Neural progenitor cell (in vitro differentiated cells): ENCODE results near the gene PHKG2. TPM values are rescaled to one million over a fixed set of nuclear protein-coding genes. Genes with fewer than 3 reads are reported as not detected.

Source experiments
- DNase-seq: peaks from one replicate; pipeline ENCODE4 v3.0.0-alpha.2; 2016; ENCODE audit warnings: low spot score
- H2AFZ ChIP-seq: fragments of 200-600 bp; sonication (generic); replicated peaks from 2 replicates; pipeline ENCODE4 v1.6.1; 2016; ENCODE audit warnings: antibody characterized with exemption
- H3F3A ChIP-seq: fragments of 200-600 bp; sonication (generic); 2 replicates; pipeline ENCODE4 v1.6.1; 2016; ENCODE audit warnings: antibody characterized with exemption, low read depth
- H3K27ac ChIP-seq: fragments of 200-600 bp; sonication (generic); 2 replicates; pipeline ENCODE4 v1.5.1; 2016; ENCODE audit warnings: mild to moderate bottlenecking
- H3K27me3 ChIP-seq: fragments of 200-600 bp; sonication (generic); 2 replicates; pipeline ENCODE4 v1.6.1; 2016; ENCODE audit warnings: mild to moderate bottlenecking, moderate library complexity
- H3K36me3 ChIP-seq: fragments of 200-600 bp; sonication (generic); 2 replicates; pipeline ENCODE4 v1.5.1; 2016
- H3K4me1 ChIP-seq: fragments of 200-600 bp; sonication (generic); 2 replicates; pipeline ENCODE4 v1.6.1; 2016; ENCODE audit warnings: mixed run types
- H3K4me2 ChIP-seq: fragments of 200-600 bp; sonication (generic); 2 replicates; pipeline ENCODE4 v1.6.1; 2016
- H3K4me3 ChIP-seq: fragments of 200-600 bp; sonication (generic); 2 replicates; pipeline ENCODE4 v1.5.1; 2016
- H3K79me2 ChIP-seq: fragments of 200-600 bp; sonication (generic); 2 replicates; pipeline ENCODE4 v1.6.1; 2016; ENCODE audit warnings: low read depth
- H3K9ac ChIP-seq: fragments of 200-600 bp; sonication (generic); 2 replicates; pipeline ENCODE4 v1.6.1; 2016
- H3K9me3 ChIP-seq: fragments of 200-600 bp; sonication (generic); 2 replicates; pipeline ENCODE4 v1.5.1; 2016; ENCODE audit warnings: low read depth
- H4K20me1 ChIP-seq: fragments of 200-600 bp; sonication (generic); 2 replicates; pipeline ENCODE4 v1.6.1; 2016; ENCODE audit warnings: low read depth
- H3K27ac Mint-ChIP-seq: 3 replicates; pipeline ENCODE4 v1.8.0; 2021; ENCODE audit warnings: mixed read lengths
- H3K27me3 Mint-ChIP-seq: 2 replicates; pipeline ENCODE4 v1.8.0; 2022; ENCODE audit warnings: low read depth, mild to moderate bottlenecking, inconsistent platforms, moderate library complexity, mixed read lengths; ENCODE audit not compliant: insufficient read depth
- H3K36me3 Mint-ChIP-seq: 3 replicates; pipeline ENCODE4 v1.8.0; 2021; ENCODE audit warnings: mixed read lengths
- H3K4me1 Mint-ChIP-seq: 3 replicates; pipeline ENCODE4 v1.8.0; 2021; ENCODE audit warnings: mixed read lengths
- H3K4me3 Mint-ChIP-seq: 3 replicates; pipeline ENCODE4 v1.8.0; 2021; ENCODE audit warnings: mild to moderate bottlenecking, moderate library complexity, mixed read lengths
- H3K9me3 Mint-ChIP-seq: 3 replicates; pipeline ENCODE4 v1.8.0; 2020; ENCODE audit warnings: mixed read lengths
- CTCF ChIP-seq: fragments of 200-600 bp; sonication (generic); IDR thresholded peaks from 2 replicates; pipeline ENCODE4 v1.5.1; 2017; ENCODE audit warnings: antibody characterized with exemption, mild to moderate bottlenecking
- EZH2 ChIP-seq: fragments of 200-600 bp; sonication (generic); IDR thresholded peaks from 2 replicates; pipeline ENCODE4 v1.6.1; 2017; ENCODE audit warnings: antibody characterized with exemption, mild to moderate bottlenecking, moderate library complexity
- EZH2phosphoT487 ChIP-seq: fragments of 200-600 bp; sonication (generic); IDR thresholded peaks from 2 replicates; pipeline ENCODE4 v1.6.1; 2017; ENCODE audit warnings: antibody characterized with exemption
- total RNA-seq: library from RNA; depleted of rRNA; stranded (reverse); fragments of >200 nt; gene quantifications from 2 replicates; pipeline ENCODE4 v1.2.3, GENCODE V29; 2015; ENCODE audit warnings: low replicate concordance

Gene PHKG2
- total RNA-seq, 1 donor from 2014 or later = 20.2 TPM

- Histone ChIP-seq H3F3A (peaks cover 7% of the 10 kb centered on the region), H3K27ac (no peak overlapping the region), H3K4me2 (no peak overlapping the region), H2AFZ (no peak overlapping the region), H3K9me3 (no peaks in the 10 kb centered on the region), H3K36me3 (no peaks in the 10 kb centered on the region), H3K79me2 (no peaks in the 10 kb centered on the region), H4K20me1 (no peaks in the 10 kb centered on the region), H3K4me1 (no peaks in the 10 kb centered on the region), H3K9ac (no peak overlapping the region), H3K4me3 (no peak overlapping the region), H3K27me3 (no peaks in the 10 kb centered on the region)
- TF ChIP-seq CTCF (no peak), EZH2 (no peak), EZH2phosphoT487 (no peak)
- Mint-ChIP-seq H3K9me3 (no peaks in the 10 kb centered on the region), H3K27ac (no peak overlapping the region), H3K4me3 (no peak overlapping the region), H3K36me3 (peaks cover 23% of the 10 kb centered on the region), H3K27me3 (peaks cover 2% of the 10 kb centered on the region), H3K4me1 (no peaks in the 10 kb centered on the region)
- no peak for DNase-seq
Observed at GRCh38 chr16:30740364-30741251, 7.6 kb upstream of the PHKG2 start.

- peak overlapping the region; percentile 66 for H3K4me3 Mint-ChIP-seq
Observed at GRCh38 chr16:30741461-30741914, 6.7 kb upstream of the PHKG2 start.

GRCh38 chr16:30743716-30744115, 4.5 kb upstream of the PHKG2 start:
- peaks cover 30% of the 10 kb centered on the region for H3F3A ChIP-seq
- DNase-seq = no peak
- H3K27me3 Mint-ChIP-seq = peaks cover 3% of the 10 kb centered on the region
- peak overlapping the region; percentile 3 for H3K9ac ChIP-seq
- TF ChIP-seq EZH2 (no peak), CTCF (no peak), EZH2phosphoT487 (no peak)
- H3K9me3 ChIP-seq = no peaks in the 10 kb centered on the region
- H3K4me3 Mint-ChIP-seq = no peak overlapping the region
- H3K4me1 Mint-ChIP-seq = peaks cover 7% of the 10 kb centered on the region
- no peak overlapping the region for H2AFZ ChIP-seq
- peaks cover 12% of the 10 kb centered on the region for H3K36me3 Mint-ChIP-seq
- peak overlapping the region; percentile 48 for H3K27ac Mint-ChIP-seq
- H4K20me1 ChIP-seq = no peaks in the 10 kb centered on the region
- H3K27ac ChIP-seq = no peak overlapping the region
- no peaks in the 10 kb centered on the region for H3K4me1 ChIP-seq
- H3K79me2 ChIP-seq = peaks cover 2% of the 10 kb centered on the region
- no peak overlapping the region for H3K4me3 ChIP-seq
- no peaks in the 10 kb centered on the region for H3K27me3 ChIP-seq
- H3K36me3 ChIP-seq = no peaks in the 10 kb centered on the region
- H3K4me2 ChIP-seq = no peak overlapping the region
- H3K9me3 Mint-ChIP-seq = no peaks in the 10 kb centered on the region

More at GRCh38 chr16:30741461-30741914, 6.7 kb upstream of the PHKG2 start:
- Histone ChIP-seq H3K36me3 (no peaks in the 10 kb centered on the region), H3K4me2 (no peak overlapping the region), H3K9ac (no peak overlapping the region), H2AFZ (no peak overlapping the region), H4K20me1 (no peaks in the 10 kb centered on the region), H3K27ac (no peak overlapping the region), H3K9me3 (no peaks in the 10 kb centered on the region), H3F3A (peaks cover 11% of the 10 kb centered on the region), H3K27me3 (no peaks in the 10 kb centered on the region), H3K4me3 (no peak overlapping the region), H3K79me2 (no peaks in the 10 kb centered on the region), H3K4me1 (no peaks in the 10 kb centered on the region)
- no peaks in the 10 kb centered on the region for H3K4me1 Mint-ChIP-seq
- no peaks in the 10 kb centered on the region for H3K9me3 Mint-ChIP-seq
- peaks cover 3% of the 10 kb centered on the region for H3K27me3 Mint-ChIP-seq
- H3K27ac Mint-ChIP-seq = no peak overlapping the region
- DNase-seq = no peak
- TF ChIP-seq EZH2phosphoT487 (no peak), EZH2 (no peak), CTCF (no peak)
- H3K36me3 Mint-ChIP-seq = peaks cover 18% of the 10 kb centered on the region
